ENCODE data around the gene OSGIN1.

OSGIN1 gene

GRCh38 chr16:83917152-83918120 lies 35.6 kb upstream of the OSGIN1 start:
- Histone ChIP-seq H4K91ac (ENCODE audit: low read depth, low read length) (no peak overlapping the region), H3K9me3 (ENCODE audit: insufficient read depth, low read depth, low read length) (peaks cover 20% of the 10 kb centered on the region), H3K9ac (ENCODE audit: low read length) (no peak overlapping the region), H3K79me2 (ENCODE audit: control insufficient read depth, insufficient read depth, low read length, poor library complexity) (no peaks in the 10 kb centered on the region), H4K12ac (ENCODE audit: low read depth, low read length) (no peak overlapping the region), H2BK5ac (ENCODE audit: low read depth, low read length, poor library complexity) (no peak overlapping the region), H3K14ac (ENCODE audit: low read length) (no peak overlapping the region), H3K18ac (ENCODE audit: low read length) (no peak overlapping the region), H2AFZ (ENCODE audit: insufficient read depth, low read length, poor library complexity) (no peak overlapping the region), H3K27me3 (ENCODE audit: insufficient read depth, low read length) (no peaks in the 10 kb centered on the region), H2AK5ac (ENCODE audit: low read length) (no peak overlapping the region), H3K4me1 (ENCODE audit: control insufficient read depth in 1 of 2, insufficient read depth in 2 of 2, low read length in 2 of 2) (no peaks in the 10 kb centered on the region), H3K4me3 (ENCODE audit: low read depth, low read length) (peak overlapping the region; percentile 25), H3K36me3 (ENCODE audit: control insufficient read depth in 1 of 2, insufficient read depth in 2 of 2, low read length in 2 of 2) (peaks cover 35 to 39% of the 10 kb centered on the region in 2 experiments), H2BK120ac (ENCODE audit: insufficient read depth, low read length, poor library complexity) (no peak overlapping the region), H2BK12ac (ENCODE audit: low read length) (no peak overlapping the region), H3K4me2 (ENCODE audit: low read length) (no peak overlapping the region), H3K23ac (ENCODE audit: low read length) (no peak overlapping the region), H3K79me1 (ENCODE audit: low read length) (no peaks in the 10 kb centered on the region), H4K8ac (ENCODE audit: low read depth, low read length) (no peak overlapping the region), H3K27ac (ENCODE audit: low read depth, low read length) (no peak overlapping the region), H3K4ac (ENCODE audit: low read depth, low read length) (no peak overlapping the region)
- WGBS (ENCODE audit: extremely low coverage, insufficient coverage, insufficient read length), result no CpG with 5 or more reads among the region's 51 CpGs
- no peak for DNase-seq

GRCh38 chr16:83920894-83921491 lies 32.0 kb upstream of the OSGIN1 start:
- Histone ChIP-seq H3K4me1 (ENCODE audit: control insufficient read depth in 1 of 2, insufficient read depth in 2 of 2, low read length in 2 of 2) (no peaks in the 10 kb centered on the region), H3K27me3 (ENCODE audit: insufficient read depth, low read length) (no peaks in the 10 kb centered on the region), H3K4me3 (ENCODE audit: low read depth, low read length) (no peak overlapping the region), H2AFZ (ENCODE audit: insufficient read depth, low read length, poor library complexity) (no peak overlapping the region), H3K79me1 (ENCODE audit: low read length) (no peaks in the 10 kb centered on the region), H3K79me2 (ENCODE audit: control insufficient read depth, insufficient read depth, low read length, poor library complexity) (no peaks in the 10 kb centered on the region), H4K12ac (ENCODE audit: low read depth, low read length) (no peak overlapping the region), H3K9ac (ENCODE audit: low read length) (no peak overlapping the region), H3K18ac (ENCODE audit: low read length) (no peak overlapping the region), H3K36me3 (ENCODE audit: control insufficient read depth in 1 of 2, insufficient read depth in 2 of 2, low read length in 2 of 2) (peaks cover 23 to 26% of the 10 kb centered on the region in 2 experiments), H4K8ac (ENCODE audit: low read depth, low read length) (no peak overlapping the region), H4K91ac (ENCODE audit: low read depth, low read length) (no peak overlapping the region), H2AK5ac (ENCODE audit: low read length) (no peak overlapping the region), H2BK12ac (ENCODE audit: low read length) (no peak overlapping the region), H3K14ac (ENCODE audit: low read length) (no peak overlapping the region), H3K4me2 (ENCODE audit: low read length) (no peak overlapping the region), H2BK120ac (ENCODE audit: insufficient read depth, low read length, poor library complexity) (no peak overlapping the region), H3K27ac (ENCODE audit: low read depth, low read length) (no peak overlapping the region), H3K23ac (ENCODE audit: low read length) (no peak overlapping the region), H3K9me3 (ENCODE audit: insufficient read depth, low read depth, low read length) (peaks cover 20% of the 10 kb centered on the region), H2BK5ac (ENCODE audit: low read depth, low read length, poor library complexity) (no peak overlapping the region), H3K4ac (ENCODE audit: low read depth, low read length) (no peak overlapping the region)
- no peak for DNase-seq
- WGBS (ENCODE audit: extremely low coverage, insufficient coverage, insufficient read length), result 100% methylated on average over 2 of the region's 2 CpGs

GRCh38 chr16:83923581-83924365 lies 29.3 kb upstream of the OSGIN1 start:
- Histone ChIP-seq H3K79me2 (ENCODE audit: control insufficient read depth, insufficient read depth, low read length, poor library complexity) (no peaks in the 10 kb centered on the region), H3K79me1 (ENCODE audit: low read length) (no peaks in the 10 kb centered on the region), H3K14ac (ENCODE audit: low read length) (no peak overlapping the region), H3K9ac (ENCODE audit: low read length) (no peak overlapping the region), H3K9me3 (ENCODE audit: insufficient read depth, low read depth, low read length) (peaks cover 10% of the 10 kb centered on the region), H3K18ac (ENCODE audit: low read length) (no peak overlapping the region), H2AFZ (ENCODE audit: insufficient read depth, low read length, poor library complexity) (no peak overlapping the region), H3K4me1 (ENCODE audit: control insufficient read depth in 1 of 2, insufficient read depth in 2 of 2, low read length in 2 of 2) (peaks cover 2 to 7% of the 10 kb centered on the region in 2 experiments), H2BK12ac (ENCODE audit: low read length) (no peak overlapping the region), H2BK5ac (ENCODE audit: low read depth, low read length, poor library complexity) (no peak overlapping the region), H3K36me3 (ENCODE audit: control insufficient read depth in 1 of 2, insufficient read depth in 2 of 2, low read length in 2 of 2) (peaks cover 7 to 12% of the 10 kb centered on the region in 2 experiments), H3K27me3 (ENCODE audit: insufficient read depth, low read length) (no peaks in the 10 kb centered on the region), H3K27ac (ENCODE audit: low read depth, low read length) (no peak overlapping the region), H4K91ac (ENCODE audit: low read depth, low read length) (no peak overlapping the region), H2AK5ac (ENCODE audit: low read length) (no peak overlapping the region), H3K4me2 (ENCODE audit: low read length) (no peak overlapping the region), H3K4me3 (ENCODE audit: low read depth, low read length) (no peak overlapping the region), H2BK120ac (ENCODE audit: insufficient read depth, low read length, poor library complexity) (no peak overlapping the region), H3K23ac (ENCODE audit: low read length) (no peak overlapping the region), H3K4ac (ENCODE audit: low read depth, low read length) (no peak overlapping the region), H4K12ac (ENCODE audit: low read depth, low read length) (no peak overlapping the region), H4K8ac (ENCODE audit: low read depth, low read length) (no peak overlapping the region)
- WGBS (ENCODE audit: extremely low coverage, insufficient coverage, insufficient read length), result no CpG with 5 or more reads among the region's 31 CpGs
- DNase-seq, result no peak

- Histone ChIP-seq H4K12ac (ENCODE audit: low read depth, low read length) (no peak overlapping the region), H3K4me3 (ENCODE audit: low read depth, low read length) (no peak overlapping the region), H3K18ac (ENCODE audit: low read length) (no peak overlapping the region), H3K23ac (ENCODE audit: low read length) (no peak overlapping the region), H3K79me2 (ENCODE audit: control insufficient read depth, insufficient read depth, low read length, poor library complexity) (no peaks in the 10 kb centered on the region), H3K4ac (ENCODE audit: low read depth, low read length) (no peak overlapping the region), H2BK12ac (ENCODE audit: low read length) (no peak overlapping the region), H3K27ac (ENCODE audit: low read depth, low read length) (no peak overlapping the region), H3K27me3 (ENCODE audit: insufficient read depth, low read length) (no peaks in the 10 kb centered on the region), H2BK120ac (ENCODE audit: insufficient read depth, low read length, poor library complexity) (no peak overlapping the region), H3K4me1 (ENCODE audit: control insufficient read depth in 1 of 2, insufficient read depth in 2 of 2, low read length in 2 of 2) (peaks cover 2 to 10% of the 10 kb centered on the region in 2 experiments), H2AFZ (ENCODE audit: insufficient read depth, low read length, poor library complexity) (no peak overlapping the region), H4K91ac (ENCODE audit: low read depth, low read length) (no peak overlapping the region), H3K9me3 (ENCODE audit: insufficient read depth, low read depth, low read length) (peaks cover 2% of the 10 kb centered on the region), H3K9ac (ENCODE audit: low read length) (no peak overlapping the region), H3K4me2 (ENCODE audit: low read length) (no peak overlapping the region), H4K8ac (ENCODE audit: low read depth, low read length) (no peak overlapping the region), H3K14ac (ENCODE audit: low read length) (no peak overlapping the region), H3K36me3 (ENCODE audit: control insufficient read depth in 1 of 2, insufficient read depth in 2 of 2, low read length in 2 of 2) (peaks cover 2 to 3% of the 10 kb centered on the region in 2 experiments), H2AK5ac (ENCODE audit: low read length) (no peak overlapping the region), H2BK5ac (ENCODE audit: low read depth, low read length, poor library complexity) (no peak overlapping the region), H3K79me1 (ENCODE audit: low read length) (no peaks in the 10 kb centered on the region)
- no CpG with 5 or more reads among the region's 13 CpGs for WGBS (ENCODE audit: extremely low coverage, insufficient coverage, insufficient read length)
- DNase-seq, result no peak
These were observed 28.4 kb upstream of the OSGIN1 start for GRCh38 chr16:83924686-83925085.

All from trophoblast cell (in vitro differentiated cells and primary cell).